ENCODE results near the gene CNGA3.
"Not testable (repeated sequence)": the region's sequence is repeated elsewhere in the genome, so short reads cannot be mapped to it uniquely, and the experiment has no call there.

CNGA3 gene

GRCh38 chr2:98311090-98311489, 35.2 kb upstream of the CNGA3 start:
- H3K4me1 ChIP-seq (ENCODE audit: control insufficient read depth, insufficient read depth, low read length) = peaks cover 18% of the 10 kb centered on the region
- H3K36me3 ChIP-seq (ENCODE audit: control insufficient read depth, insufficient read depth, low read length) = no peaks in the 10 kb centered on the region
- H3K9ac ChIP-seq (ENCODE audit: low read length) = no peak overlapping the region
- H3K9me3 ChIP-seq (ENCODE audit: control insufficient read depth, low read length) = no peaks in the 10 kb centered on the region
- no peak overlapping the region for H3K4me3 ChIP-seq (ENCODE audit: low read length)
- no peaks in the 10 kb centered on the region for H3K27me3 ChIP-seq (ENCODE audit: control insufficient read depth, insufficient read depth, low read length)

DNA sequence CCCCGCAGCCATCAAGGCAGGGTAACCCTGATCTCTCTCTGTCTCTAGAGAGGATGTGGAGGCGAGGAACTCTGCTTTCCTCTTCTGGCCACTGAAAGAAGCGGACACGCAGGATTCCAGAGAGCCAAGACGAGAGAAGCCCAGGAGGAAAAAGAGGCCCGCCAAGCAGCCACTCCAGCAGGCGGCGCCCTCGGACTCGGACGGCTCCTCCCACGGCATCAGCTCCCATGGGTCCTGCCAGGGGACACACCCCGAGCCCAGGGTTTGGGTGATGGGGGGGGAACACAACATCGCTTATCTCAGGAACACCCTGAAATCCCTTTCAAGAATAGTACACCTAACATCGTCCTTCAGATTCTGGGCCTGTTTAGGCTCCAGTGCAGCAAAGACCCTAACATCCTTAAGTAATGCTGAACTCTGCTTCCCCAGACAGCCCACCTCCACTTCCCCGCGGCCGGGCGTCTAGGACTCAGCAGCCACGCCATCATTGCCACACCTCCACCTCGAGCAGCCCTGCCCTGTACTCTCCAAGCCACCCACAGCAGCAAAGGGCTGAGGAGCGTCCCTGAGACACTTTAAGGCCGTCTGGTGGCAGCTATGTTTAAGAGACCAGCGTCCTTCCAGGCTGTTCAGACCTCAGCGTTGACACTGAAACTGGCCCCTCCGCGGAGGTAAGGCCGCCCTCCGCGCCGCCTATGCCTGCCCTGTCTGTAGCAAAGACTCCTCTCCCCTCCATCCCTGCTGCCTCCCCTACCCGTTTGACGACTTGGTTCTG, 34.3 kb upstream of the CNGA3 start:
- no peaks in the 10 kb centered on the region for H3K27me3 ChIP-seq (ENCODE audit: control insufficient read depth, insufficient read depth, low read length)
- peaks cover 13% of the 10 kb centered on the region for H3K4me1 ChIP-seq (ENCODE audit: control insufficient read depth, insufficient read depth, low read length)
- H3K4me3 ChIP-seq (ENCODE audit: low read length) = no peak overlapping the region
- no peaks in the 10 kb centered on the region for H3K9me3 ChIP-seq (ENCODE audit: control insufficient read depth, low read length)
- H3K36me3 ChIP-seq (ENCODE audit: control insufficient read depth, insufficient read depth, low read length) = no peaks in the 10 kb centered on the region
- no peak overlapping the region for H3K9ac ChIP-seq (ENCODE audit: low read length)

DNA sequence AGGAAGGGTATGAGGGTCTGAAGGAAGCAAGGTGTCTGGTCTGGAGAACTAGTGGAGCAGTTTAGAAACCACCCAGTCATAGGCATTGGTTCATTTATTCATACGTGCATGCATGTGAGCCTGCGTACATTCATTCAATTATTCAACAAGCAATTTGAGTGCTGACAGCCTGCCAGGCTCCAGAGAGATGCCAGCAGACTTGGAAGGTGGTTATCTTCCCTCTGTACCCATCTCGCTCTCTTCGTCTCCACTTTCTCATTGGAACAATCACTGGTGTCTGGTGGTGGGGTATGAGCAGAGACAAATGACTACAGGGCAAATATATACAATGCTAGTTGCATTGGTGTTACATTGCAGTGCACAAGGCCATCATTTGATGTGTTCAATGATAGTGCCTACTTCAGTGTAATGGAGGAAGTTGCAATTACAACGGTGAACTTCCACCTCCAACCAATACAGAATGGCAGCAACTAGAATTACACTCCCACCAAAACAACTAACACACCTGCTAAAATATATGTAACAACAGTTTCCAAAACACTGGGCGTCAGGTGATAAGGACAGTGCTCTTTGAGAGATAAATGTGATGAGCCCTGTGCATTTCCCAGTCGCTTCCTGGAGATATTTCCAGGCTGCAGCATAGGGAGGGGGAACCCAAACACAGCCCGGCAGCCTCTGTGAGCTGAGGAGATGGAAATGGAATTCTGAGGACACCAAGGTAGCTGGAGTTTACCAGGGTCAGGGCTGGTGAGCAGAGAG, 32.6 kb upstream of the CNGA3 start:
- Histone ChIP-seq H3K27me3 (ENCODE audit: control insufficient read depth, insufficient read depth, low read length) (no peaks in the 10 kb centered on the region), H3K9me3 (ENCODE audit: control insufficient read depth, low read length) (no peaks in the 10 kb centered on the region), H3K9ac (ENCODE audit: low read length) (no peak overlapping the region), H3K36me3 (ENCODE audit: control insufficient read depth, insufficient read depth, low read length) (no peaks in the 10 kb centered on the region), H3K4me3 (ENCODE audit: low read length) (no peak overlapping the region), H3K4me1 (ENCODE audit: control insufficient read depth, insufficient read depth, low read length) (peaks cover under 1% of the 10 kb centered on the region)

GRCh38 chr2:98314251-98314650, 32.0 kb upstream of the CNGA3 start:
- H3K27me3 ChIP-seq (ENCODE audit: control insufficient read depth, insufficient read depth, low read length) = no peaks in the 10 kb centered on the region
- no peaks in the 10 kb centered on the region for H3K4me1 ChIP-seq (ENCODE audit: control insufficient read depth, insufficient read depth, low read length)
- H3K36me3 ChIP-seq (ENCODE audit: control insufficient read depth, insufficient read depth, low read length) = no peaks in the 10 kb centered on the region
- H3K9ac ChIP-seq (ENCODE audit: low read length) = no peak overlapping the region
- H3K4me3 ChIP-seq (ENCODE audit: low read length) = no peak overlapping the region
- H3K9me3 ChIP-seq (ENCODE audit: control insufficient read depth, low read length) = no peaks in the 10 kb centered on the region

DNA sequence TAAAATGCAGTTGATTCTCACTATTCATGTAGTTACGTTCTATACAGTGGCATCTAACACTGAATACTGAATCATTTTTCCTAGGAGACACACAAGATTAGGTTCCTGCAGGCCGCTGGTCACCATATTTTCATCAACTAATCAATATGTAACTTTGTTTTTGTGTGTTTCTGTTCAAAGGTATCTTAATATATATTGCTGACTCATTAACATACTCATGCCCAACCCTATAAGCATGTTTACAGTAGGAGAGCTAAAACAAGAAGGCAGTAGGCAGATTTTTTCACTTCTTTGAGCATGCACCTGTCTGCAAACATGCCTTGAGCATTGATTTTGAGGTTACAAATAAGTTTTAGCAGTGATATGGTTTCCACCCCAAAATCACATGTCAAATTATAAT, 30.3 kb upstream of the CNGA3 start:
- Histone ChIP-seq H3K9ac (ENCODE audit: low read length) (no peak overlapping the region), H3K4me3 (ENCODE audit: low read length) (no peak overlapping the region), H3K27me3 (ENCODE audit: control insufficient read depth, insufficient read depth, low read length) (no peaks in the 10 kb centered on the region), H3K36me3 (ENCODE audit: control insufficient read depth, insufficient read depth, low read length) (no peaks in the 10 kb centered on the region), H3K9me3 (ENCODE audit: control insufficient read depth, low read length) (peaks cover 4% of the 10 kb centered on the region), H3K4me1 (ENCODE audit: control insufficient read depth, insufficient read depth, low read length) (no peaks in the 10 kb centered on the region)

- Histone ChIP-seq H3K4me1 (ENCODE audit: control insufficient read depth, insufficient read depth, low read length) (no peaks in the 10 kb centered on the region), H3K9ac (ENCODE audit: low read length) (no peak overlapping the region), H3K36me3 (ENCODE audit: control insufficient read depth, insufficient read depth, low read length) (no peaks in the 10 kb centered on the region), H3K27me3 (ENCODE audit: control insufficient read depth, insufficient read depth, low read length) (no peaks in the 10 kb centered on the region), H3K4me3 (ENCODE audit: low read length) (no peak overlapping the region), H3K9me3 (ENCODE audit: control insufficient read depth, low read length) (peaks cover 9% of the 10 kb centered on the region)
Observed at GRCh38 chr2:98317214-98317613, 29.0 kb upstream of the CNGA3 start.

DNA sequence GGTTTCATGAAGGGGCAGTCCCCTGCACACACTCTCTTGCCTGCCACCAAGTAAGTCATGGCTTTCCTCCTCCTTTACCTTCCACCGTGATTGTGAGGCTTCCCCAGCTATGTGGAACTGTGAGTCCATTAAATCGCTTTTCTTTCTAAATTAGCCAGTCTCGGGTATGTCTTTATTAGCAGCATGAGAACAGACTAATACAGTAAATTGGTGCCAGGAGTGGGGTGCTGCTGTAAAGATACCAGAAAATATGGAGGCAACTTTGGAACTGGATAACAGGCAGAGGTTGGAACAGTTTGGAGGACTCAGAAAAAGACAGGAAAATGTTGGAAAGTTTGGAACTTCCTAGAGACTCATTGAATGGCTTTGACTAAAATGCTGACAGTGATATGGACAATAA, 26.1 kb upstream of the CNGA3 start:
- not testable (repeated sequence) for H3K4me1 ChIP-seq (ENCODE audit: control insufficient read depth, insufficient read depth, low read length); H3K9ac ChIP-seq (ENCODE audit: low read length); H3K4me3 ChIP-seq (ENCODE audit: low read length); H3K36me3 ChIP-seq (ENCODE audit: control insufficient read depth, insufficient read depth, low read length); H3K9me3 ChIP-seq (ENCODE audit: control insufficient read depth, low read length); H3K27me3 ChIP-seq (ENCODE audit: control insufficient read depth, insufficient read depth, low read length)

DNA sequence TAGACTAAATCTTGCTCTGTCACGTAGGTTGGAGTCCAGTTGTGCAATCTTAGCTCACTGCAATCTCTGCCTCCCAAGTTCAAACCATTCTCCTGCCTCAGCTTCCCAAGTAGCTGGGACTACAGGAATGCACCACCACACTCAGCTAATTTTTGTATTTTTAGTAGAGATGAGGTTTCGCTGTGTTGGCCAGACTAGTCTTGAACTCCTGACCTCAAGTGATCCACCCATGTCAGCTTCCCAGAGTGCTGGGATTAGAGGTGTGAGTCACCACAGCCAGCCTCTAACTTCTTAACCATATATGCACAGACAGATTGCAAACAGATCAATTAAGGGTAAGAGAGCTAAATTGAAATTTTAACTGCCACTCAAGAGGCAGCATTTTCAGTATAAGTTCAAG, 22.1 kb upstream of the CNGA3 start:
- H3K4me3 ChIP-seq (ENCODE audit: low read length) = no peak overlapping the region
- peaks cover 9% of the 10 kb centered on the region for H3K9me3 ChIP-seq (ENCODE audit: control insufficient read depth, low read length)
- H3K4me1 ChIP-seq (ENCODE audit: control insufficient read depth, insufficient read depth, low read length) = no peaks in the 10 kb centered on the region
- no peak overlapping the region for H3K9ac ChIP-seq (ENCODE audit: low read length)
- H3K36me3 ChIP-seq (ENCODE audit: control insufficient read depth, insufficient read depth, low read length) = no peaks in the 10 kb centered on the region
- no peaks in the 10 kb centered on the region for H3K27me3 ChIP-seq (ENCODE audit: control insufficient read depth, insufficient read depth, low read length)

GRCh38 chr2:98327776-98328175, 18.5 kb upstream of the CNGA3 start:
- H3K36me3 ChIP-seq (ENCODE audit: control insufficient read depth, insufficient read depth, low read length) = no peaks in the 10 kb centered on the region
- no peaks in the 10 kb centered on the region for H3K27me3 ChIP-seq (ENCODE audit: control insufficient read depth, insufficient read depth, low read length)
- no peak overlapping the region for H3K9ac ChIP-seq (ENCODE audit: low read length)
- no peak overlapping the region for H3K4me3 ChIP-seq (ENCODE audit: low read length)
- no peaks in the 10 kb centered on the region for H3K9me3 ChIP-seq (ENCODE audit: control insufficient read depth, low read length)
- H3K4me1 ChIP-seq (ENCODE audit: control insufficient read depth, insufficient read depth, low read length) = no peaks in the 10 kb centered on the region

GRCh38 chr2:98329549-98329948, 16.7 kb upstream of the CNGA3 start:
- H3K9me3 ChIP-seq (ENCODE audit: control insufficient read depth, low read length) = no peaks in the 10 kb centered on the region
- no peaks in the 10 kb centered on the region for H3K27me3 ChIP-seq (ENCODE audit: control insufficient read depth, insufficient read depth, low read length)
- H3K36me3 ChIP-seq (ENCODE audit: control insufficient read depth, insufficient read depth, low read length) = no peaks in the 10 kb centered on the region
- H3K9ac ChIP-seq (ENCODE audit: low read length) = no peak overlapping the region
- peaks cover 5% of the 10 kb centered on the region for H3K4me1 ChIP-seq (ENCODE audit: control insufficient read depth, insufficient read depth, low read length)
- H3K4me3 ChIP-seq (ENCODE audit: low read length) = no peak overlapping the region

- Histone ChIP-seq H3K9me3 (ENCODE audit: control insufficient read depth, low read length) (no peaks in the 10 kb centered on the region), H3K9ac (ENCODE audit: low read length) (no peak overlapping the region), H3K36me3 (ENCODE audit: control insufficient read depth, insufficient read depth, low read length) (no peaks in the 10 kb centered on the region), H3K4me1 (ENCODE audit: control insufficient read depth, insufficient read depth, low read length) (peaks cover 6% of the 10 kb centered on the region), H3K27me3 (ENCODE audit: control insufficient read depth, insufficient read depth, low read length) (no peaks in the 10 kb centered on the region), H3K4me3 (ENCODE audit: low read length) (no peak overlapping the region)
Observed at GRCh38 chr2:98332989-98333388, 13.3 kb upstream of the CNGA3 start.

DNA sequence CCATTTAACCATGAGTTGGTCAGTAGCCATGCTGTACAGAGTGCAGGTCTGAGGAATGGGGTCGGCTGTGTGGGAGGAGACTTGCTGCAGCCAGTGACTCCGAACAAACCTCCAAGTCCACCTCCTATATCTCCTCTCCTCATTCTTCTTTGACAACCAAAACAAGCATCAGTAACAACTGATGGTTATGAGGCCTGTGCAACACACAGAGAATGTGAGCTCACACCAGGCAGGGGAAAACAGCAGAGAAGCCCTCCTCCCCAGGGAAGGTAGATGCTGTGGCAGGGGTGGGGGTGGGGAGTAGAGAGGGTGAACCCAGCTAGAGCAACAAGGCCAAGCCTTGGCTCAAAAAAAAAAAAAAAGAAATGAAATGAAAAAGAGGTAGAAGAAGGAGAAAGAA, 12.3 kb upstream of the CNGA3 start:
- no peak overlapping the region for H3K4me3 ChIP-seq (ENCODE audit: low read length)
- no peaks in the 10 kb centered on the region for H3K27me3 ChIP-seq (ENCODE audit: control insufficient read depth, insufficient read depth, low read length)
- no peak overlapping the region for H3K9ac ChIP-seq (ENCODE audit: low read length)
- no peaks in the 10 kb centered on the region for H3K9me3 ChIP-seq (ENCODE audit: control insufficient read depth, low read length)
- H3K4me1 ChIP-seq (ENCODE audit: control insufficient read depth, insufficient read depth, low read length) = peaks cover 6% of the 10 kb centered on the region
- no peaks in the 10 kb centered on the region for H3K36me3 ChIP-seq (ENCODE audit: control insufficient read depth, insufficient read depth, low read length)

All from mucosa of stomach (tissue), 1 donor.